ENCODE data around the gene UQCRFS1.

The UQCRFS1 gene

DNA sequence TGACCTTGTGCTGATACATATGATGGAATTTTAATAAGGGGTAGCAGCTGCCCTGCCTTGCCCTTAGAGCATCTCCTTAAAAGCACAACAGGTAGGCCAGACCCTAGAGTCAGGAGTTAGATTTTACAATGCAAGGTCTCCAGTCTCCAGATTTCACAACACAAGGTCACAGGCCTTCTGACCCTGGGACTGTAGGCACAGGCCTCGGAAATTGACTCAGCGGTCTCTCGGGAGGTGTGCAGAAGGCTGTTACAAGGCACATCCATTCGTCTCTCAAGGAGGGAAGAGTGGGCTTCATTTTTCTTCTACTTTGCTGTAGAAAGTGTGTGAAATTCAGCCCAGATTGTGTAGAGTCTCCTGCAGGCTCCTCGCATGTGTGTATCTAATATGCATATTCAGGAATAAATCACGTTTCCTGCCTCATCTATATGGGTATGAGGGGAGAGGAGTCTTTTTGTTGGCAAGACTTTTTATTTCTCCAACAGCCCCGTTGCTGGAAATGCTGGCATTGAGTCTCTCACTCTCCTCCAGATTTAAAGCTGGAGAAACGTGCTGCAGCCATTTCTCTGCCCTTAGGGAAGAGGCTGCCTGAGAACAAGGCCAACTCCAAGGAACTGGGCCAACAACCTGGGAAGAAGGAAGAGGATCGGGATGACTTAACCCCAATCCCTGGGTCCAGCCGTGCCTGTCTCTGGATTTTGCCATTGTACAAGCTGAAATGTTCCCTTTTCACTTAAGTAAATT is 24.5 kb downstream of the UQCRFS1 start:
- H3K4me3 ChIP-seq (ENCODE audit: low read length): no peak overlapping the region

DNA sequence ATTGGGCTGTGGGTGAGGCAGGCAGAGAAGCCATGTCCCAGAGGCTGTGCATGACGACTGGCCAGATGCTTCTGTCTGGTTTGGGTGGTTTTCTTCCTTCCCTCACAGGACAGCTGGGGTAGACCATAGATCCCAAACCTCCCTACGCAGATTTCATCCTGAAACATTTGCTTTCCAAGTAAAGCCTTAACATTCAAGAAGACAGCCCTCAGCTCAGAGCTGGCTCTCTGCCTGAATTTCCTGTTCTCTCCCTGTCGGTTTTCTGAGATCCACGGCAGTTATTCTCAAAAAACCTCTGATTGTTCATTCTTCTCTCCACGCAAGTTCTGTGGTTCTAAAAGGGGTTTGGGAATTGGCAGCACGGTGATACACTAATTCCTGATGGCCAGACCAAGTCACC is 25.3 kb downstream of the UQCRFS1 start:
- Histone ChIP-seq H3K4me1 (ENCODE audit: control insufficient read depth, low read depth, low read length) (no peaks in the 10 kb centered on the region), H3K9me3 (ENCODE audit: control insufficient read depth, low read depth, low read length) (no peaks in the 10 kb centered on the region), H3K27me3 (ENCODE audit: control insufficient read depth, insufficient read depth, low read length) (no peaks in the 10 kb centered on the region), H3K36me3 (ENCODE audit: control insufficient read depth, low read depth, low read length) (no peaks in the 10 kb centered on the region), H3K4me3 (ENCODE audit: low read length) (no peak overlapping the region), H3K9ac (ENCODE audit: low read length) (no peak overlapping the region), H3K27ac (ENCODE audit: low read length) (no peak overlapping the region)

More for the DNA sequence above, 24.5 kb downstream of the UQCRFS1 start:
- Histone ChIP-seq H3K9me3 (ENCODE audit: control insufficient read depth, low read depth, low read length) (no peaks in the 10 kb centered on the region), H3K9ac (ENCODE audit: low read length) (no peak overlapping the region), H3K27me3 (ENCODE audit: control insufficient read depth, insufficient read depth, low read length) (no peaks in the 10 kb centered on the region), H3K36me3 (ENCODE audit: control insufficient read depth, low read depth, low read length) (no peaks in the 10 kb centered on the region), H3K27ac (ENCODE audit: low read length) (no peak overlapping the region), H3K4me1 (ENCODE audit: control insufficient read depth, low read depth, low read length) (no peaks in the 10 kb centered on the region)

DNA sequence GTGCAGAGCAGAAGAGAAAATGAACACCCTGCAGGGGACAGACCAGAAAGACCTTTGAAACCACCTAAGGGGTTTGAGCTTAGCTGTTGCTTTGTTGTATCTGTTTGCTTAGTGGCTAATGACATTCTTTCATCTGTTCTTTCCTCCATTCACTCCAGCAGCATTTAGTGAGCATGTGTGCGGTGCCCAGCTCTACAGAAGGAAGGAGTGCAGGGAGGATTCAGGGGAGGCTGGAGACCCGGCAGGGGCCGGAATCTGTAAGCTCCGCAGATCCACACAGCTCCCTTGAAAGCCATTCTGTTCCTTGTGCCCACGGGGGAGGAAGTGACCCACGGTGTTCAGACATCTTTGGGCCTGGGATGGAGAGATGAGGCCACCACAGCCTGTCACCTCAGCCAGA is 27.5 kb downstream of the UQCRFS1 start:
- no peaks in the 10 kb centered on the region for H3K36me3 ChIP-seq (ENCODE audit: control insufficient read depth, low read depth, low read length)
- H3K27ac ChIP-seq (ENCODE audit: low read length): no peak overlapping the region
- H3K9ac ChIP-seq (ENCODE audit: low read length): no peak overlapping the region
- no peaks in the 10 kb centered on the region for H3K9me3 ChIP-seq (ENCODE audit: control insufficient read depth, low read depth, low read length)
- H3K27me3 ChIP-seq (ENCODE audit: control insufficient read depth, insufficient read depth, low read length): no peaks in the 10 kb centered on the region
- no peaks in the 10 kb centered on the region for H3K4me1 ChIP-seq (ENCODE audit: control insufficient read depth, low read depth, low read length)
- no peak overlapping the region for H3K4me3 ChIP-seq (ENCODE audit: low read length)

DNA sequence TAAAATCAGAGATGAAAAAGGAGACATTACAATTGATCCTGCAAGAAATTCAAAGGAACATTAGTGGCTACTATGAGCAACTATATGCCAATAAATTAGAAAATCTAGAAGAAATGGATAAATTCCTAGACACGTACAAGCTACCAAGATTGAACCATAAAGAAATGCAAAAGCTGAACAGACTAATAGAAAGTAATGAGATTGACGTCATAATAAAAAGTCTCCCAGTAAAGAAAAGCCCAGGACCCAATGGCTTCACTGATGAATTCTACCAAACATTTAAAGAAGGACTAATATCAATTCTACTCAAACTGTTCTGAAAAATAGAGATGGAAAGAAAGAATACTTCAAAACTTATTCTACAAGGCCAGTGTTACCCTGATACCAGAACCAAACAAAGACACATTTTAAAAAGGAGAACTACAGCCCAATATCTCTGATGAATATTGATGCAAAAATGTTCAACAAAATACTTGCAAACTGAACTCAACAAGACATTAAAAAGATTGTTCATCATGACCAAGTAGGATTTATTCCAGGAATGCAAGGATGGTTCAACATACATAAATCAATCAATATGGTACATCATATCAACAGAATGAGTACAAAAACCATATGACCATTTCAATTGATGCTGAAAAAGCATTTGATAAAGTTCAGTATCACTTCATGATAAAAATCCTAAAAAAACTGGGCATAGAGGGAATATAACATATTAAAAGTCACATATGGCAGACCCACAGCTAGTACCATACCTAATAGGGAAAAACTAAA is 35.8 kb downstream of the UQCRFS1 start:
- H3K36me3 ChIP-seq (ENCODE audit: control insufficient read depth, low read depth, low read length): no peaks in the 10 kb centered on the region
- H3K9ac ChIP-seq (ENCODE audit: low read length): no peak overlapping the region
- no peaks in the 10 kb centered on the region for H3K4me1 ChIP-seq (ENCODE audit: control insufficient read depth, low read depth, low read length)
- H3K27me3 ChIP-seq (ENCODE audit: control insufficient read depth, insufficient read depth, low read length): no peaks in the 10 kb centered on the region
- no peak overlapping the region for H3K27ac ChIP-seq (ENCODE audit: low read length)
- H3K4me3 ChIP-seq (ENCODE audit: low read length): no peak overlapping the region
- H3K9me3 ChIP-seq (ENCODE audit: control insufficient read depth, low read depth, low read length): peaks cover 11% of the 10 kb centered on the region

DNA sequence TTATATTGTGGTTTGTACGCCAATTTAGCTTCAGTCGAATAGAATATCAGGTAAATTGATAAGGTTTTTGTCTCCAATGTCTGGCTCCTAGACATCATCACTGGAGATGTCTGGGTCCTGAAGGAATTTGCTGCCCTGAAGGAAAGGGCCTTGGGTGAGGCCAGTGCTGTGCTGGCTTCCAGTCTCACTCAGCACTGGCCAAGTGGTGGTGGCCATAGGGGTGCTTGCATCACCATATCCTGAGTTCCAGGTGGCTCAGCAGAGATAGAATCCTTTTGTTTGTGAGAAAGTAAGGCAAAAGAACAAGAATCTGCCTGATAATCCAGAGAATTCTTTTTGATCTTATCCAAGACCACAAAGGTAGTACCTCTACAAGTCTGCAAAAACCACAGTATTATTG is 39.1 kb downstream of the UQCRFS1 start:
- Histone ChIP-seq H3K4me3 (ENCODE audit: low read length) (no peak overlapping the region), H3K9me3 (ENCODE audit: control insufficient read depth, low read depth, low read length) (peaks cover 11% of the 10 kb centered on the region)

DNA sequence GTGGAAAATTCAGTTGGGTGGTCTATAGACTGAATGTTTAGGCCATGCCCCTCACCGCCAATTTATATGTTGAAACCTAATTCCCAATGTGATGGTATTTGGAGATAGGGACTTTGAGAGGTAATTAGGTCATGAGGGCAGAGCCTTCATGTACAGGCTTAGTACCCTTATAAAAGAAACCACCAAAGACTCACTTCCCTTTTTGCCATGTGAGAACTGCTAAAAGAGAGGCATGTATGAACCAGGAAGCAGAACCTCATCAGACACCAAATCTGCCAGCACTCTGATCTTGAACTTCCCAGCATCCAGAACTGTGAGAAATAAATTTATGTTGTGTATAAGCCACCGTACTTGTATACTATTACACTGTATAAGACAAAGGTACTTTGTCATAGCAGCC is 40.6 kb downstream of the UQCRFS1 start:
- H3K9me3 ChIP-seq (ENCODE audit: control insufficient read depth, low read depth, low read length): peaks cover 2% of the 10 kb centered on the region
- no peak overlapping the region for H3K4me3 ChIP-seq (ENCODE audit: low read length)
- no peaks in the 10 kb centered on the region for H3K36me3 ChIP-seq (ENCODE audit: control insufficient read depth, low read depth, low read length)
- H3K4me1 ChIP-seq (ENCODE audit: control insufficient read depth, low read depth, low read length): no peaks in the 10 kb centered on the region
- H3K27ac ChIP-seq (ENCODE audit: low read length): no peak overlapping the region
- H3K9ac ChIP-seq (ENCODE audit: low read length): no peak overlapping the region
- no peaks in the 10 kb centered on the region for H3K27me3 ChIP-seq (ENCODE audit: control insufficient read depth, insufficient read depth, low read length)

More for the DNA sequence above, 39.1 kb downstream of the UQCRFS1 start:
- no peaks in the 10 kb centered on the region for H3K36me3 ChIP-seq (ENCODE audit: control insufficient read depth, low read depth, low read length)
- H3K27ac ChIP-seq (ENCODE audit: low read length): no peak overlapping the region
- no peak overlapping the region for H3K9ac ChIP-seq (ENCODE audit: low read length)
- H3K27me3 ChIP-seq (ENCODE audit: control insufficient read depth, insufficient read depth, low read length): no peaks in the 10 kb centered on the region
- no peaks in the 10 kb centered on the region for H3K4me1 ChIP-seq (ENCODE audit: control insufficient read depth, low read depth, low read length)

DNA sequence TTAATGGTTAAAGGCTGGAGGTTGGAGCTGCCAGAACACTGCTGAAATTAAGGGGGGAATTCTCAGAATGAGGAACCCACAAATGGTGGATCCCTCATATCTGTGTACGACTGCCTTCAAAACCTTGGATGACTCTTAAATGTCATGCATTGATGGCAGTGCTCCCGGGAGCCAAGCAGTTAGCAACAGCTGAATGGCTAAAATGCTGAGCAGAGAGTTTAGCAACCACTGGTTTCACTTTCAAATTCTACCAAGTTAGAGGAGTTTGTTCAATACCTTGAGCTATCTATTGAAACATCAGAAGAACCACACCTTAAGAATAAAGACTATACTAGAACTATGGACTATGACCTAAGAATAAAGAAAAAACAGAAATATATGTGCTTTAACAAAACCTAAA is 41.4 kb downstream of the UQCRFS1 start:
- Histone ChIP-seq H3K27ac (ENCODE audit: low read length) (no peak overlapping the region), H3K36me3 (ENCODE audit: control insufficient read depth, low read depth, low read length) (no peaks in the 10 kb centered on the region)

DNA sequence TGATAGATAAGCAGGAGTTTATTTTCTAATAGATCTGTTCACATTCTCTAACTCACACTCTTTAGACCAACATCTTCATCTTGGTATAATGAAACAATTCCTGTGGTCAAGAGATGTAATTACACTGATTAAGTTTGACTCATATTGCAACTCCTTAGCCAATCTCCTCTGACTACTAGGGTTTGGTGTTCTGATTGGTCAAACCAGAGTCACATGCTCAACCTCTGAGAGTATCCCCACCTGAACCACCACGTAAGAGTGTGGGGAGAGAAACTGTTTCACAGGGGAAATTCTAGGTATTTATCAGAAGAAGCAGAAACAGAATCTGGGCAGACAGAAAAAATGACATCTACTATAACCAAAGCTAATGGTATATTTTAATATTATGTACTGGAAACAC is 42.4 kb downstream of the UQCRFS1 start:
- H3K4me3 ChIP-seq (ENCODE audit: low read length): no peak overlapping the region
- no peaks in the 10 kb centered on the region for H3K4me1 ChIP-seq (ENCODE audit: control insufficient read depth, low read depth, low read length)
- no peaks in the 10 kb centered on the region for H3K27me3 ChIP-seq (ENCODE audit: control insufficient read depth, insufficient read depth, low read length)
- no peak overlapping the region for H3K9ac ChIP-seq (ENCODE audit: low read length)
- no peaks in the 10 kb centered on the region for H3K36me3 ChIP-seq (ENCODE audit: control insufficient read depth, low read depth, low read length)
- no peak overlapping the region for H3K27ac ChIP-seq (ENCODE audit: low read length)
- H3K9me3 ChIP-seq (ENCODE audit: control insufficient read depth, low read depth, low read length): no peaks in the 10 kb centered on the region

More for the DNA sequence above, 41.4 kb downstream of the UQCRFS1 start:
- Histone ChIP-seq H3K9ac (ENCODE audit: low read length) (no peak overlapping the region), H3K4me1 (ENCODE audit: control insufficient read depth, low read depth, low read length) (no peaks in the 10 kb centered on the region), H3K4me3 (ENCODE audit: low read length) (no peak overlapping the region), H3K27me3 (ENCODE audit: control insufficient read depth, insufficient read depth, low read length) (no peaks in the 10 kb centered on the region), H3K9me3 (ENCODE audit: control insufficient read depth, low read depth, low read length) (no peaks in the 10 kb centered on the region)

DNA sequence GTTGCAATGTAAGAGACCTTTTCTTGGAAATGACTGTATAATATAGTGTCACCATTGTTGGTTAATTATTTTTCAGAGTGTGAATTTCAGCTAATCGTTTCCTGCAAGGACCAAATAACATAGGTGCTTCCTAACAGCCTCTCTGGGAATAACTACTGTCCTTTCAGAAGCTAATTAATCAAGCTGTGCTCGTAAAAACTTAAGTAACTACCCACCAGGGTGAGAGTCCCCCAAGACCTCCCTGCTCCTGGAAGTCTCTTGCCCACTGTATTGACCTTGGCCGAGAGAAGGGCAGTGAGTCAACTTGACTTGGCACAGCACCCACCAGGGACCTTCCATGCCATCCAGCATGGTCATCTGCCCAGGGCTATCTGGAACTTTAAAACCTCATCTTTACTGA is 50.3 kb downstream of the UQCRFS1 start:
- Histone ChIP-seq H3K9ac (ENCODE audit: low read length) (no peak overlapping the region), H3K9me3 (ENCODE audit: control insufficient read depth, low read depth, low read length) (no peaks in the 10 kb centered on the region), H3K4me1 (ENCODE audit: control insufficient read depth, low read depth, low read length) (peaks cover 12% of the 10 kb centered on the region), H3K4me3 (ENCODE audit: low read length) (no peak overlapping the region), H3K36me3 (ENCODE audit: control insufficient read depth, low read depth, low read length) (no peaks in the 10 kb centered on the region), H3K27ac (ENCODE audit: low read length) (no peak overlapping the region), H3K27me3 (ENCODE audit: control insufficient read depth, insufficient read depth, low read length) (peaks cover 16% of the 10 kb centered on the region)

DNA sequence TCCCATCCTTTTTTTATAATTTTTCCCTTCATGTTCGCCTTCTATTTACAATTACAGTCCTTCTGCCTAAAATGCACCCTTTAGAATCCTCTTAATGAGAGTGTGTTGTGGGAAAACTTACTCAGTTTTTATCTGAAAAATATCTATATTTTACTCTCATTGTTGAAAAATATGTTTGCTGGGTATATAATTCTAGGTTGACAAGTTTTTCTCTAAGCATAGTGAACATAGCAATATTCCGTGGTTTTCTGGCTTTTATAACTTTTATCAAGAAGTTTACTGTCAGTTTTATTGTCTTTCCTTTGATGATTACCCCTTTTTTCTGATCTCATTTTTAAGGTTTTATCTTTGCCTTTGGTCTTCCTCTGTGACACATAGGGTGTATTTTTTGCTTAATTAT is 57.3 kb downstream of the UQCRFS1 start:
- H3K27me3 ChIP-seq (ENCODE audit: control insufficient read depth, insufficient read depth, low read length): no peaks in the 10 kb centered on the region
- H3K4me3 ChIP-seq (ENCODE audit: low read length): no peak overlapping the region
- H3K9me3 ChIP-seq (ENCODE audit: control insufficient read depth, low read depth, low read length): no peaks in the 10 kb centered on the region
- no peak overlapping the region for H3K9ac ChIP-seq (ENCODE audit: low read length)
- no peaks in the 10 kb centered on the region for H3K36me3 ChIP-seq (ENCODE audit: control insufficient read depth, low read depth, low read length)
- H3K27ac ChIP-seq (ENCODE audit: low read length): no peak overlapping the region
- no peaks in the 10 kb centered on the region for H3K4me1 ChIP-seq (ENCODE audit: control insufficient read depth, low read depth, low read length)

Data from iPS-18a (cell line).